HCT116 (cell line): ENCODE data around the gene DYNLT4. TPM values are rescaled to one million over a fixed set of nuclear protein-coding genes. Genes with fewer than 3 reads are reported as not detected.

Experiments
- ATAC-seq: fragments of 200-7000 bp; cut with Tn5 transposase; 2 replicates; pipeline ENCODE4 v1.9.1; 2020; ENCODE audit warnings: mild to moderate bottlenecking, moderate library complexity
- BruUV-seq: library from RNA; stranded (reverse); fragments of 400-500 nt; replicated peaks from 2 replicates; lab custom pipeline; 2021; lab: Mats Ljungman, UMichigan
- CTCF ChIA-PET: fragments of 300-600 bp; sonication (Branson Sonifier 250); formaldehyde crosslinking; loops from one replicate; lab custom pipeline; 2021; ENCODE audit warnings: antibody characterized with exemption; lab: Charles Lee
- POLR2A ChIA-PET: fragments of 300-600, 350-600 bp; sonication (Branson Sonifier 250); formaldehyde crosslinking; loops from one replicate; lab custom pipeline; 2021; ENCODE audit warnings: antibody characterized with exemption; lab: Charles Lee
- RAD21 ChIA-PET, 2 experiments: fragments of 300-600 bp; sonication (Branson Sonifier 250); formaldehyde crosslinking; loops; one replicate each; lab custom pipeline; 2023; ENCODE audit warnings: low total read pairs in 2 of 2; ENCODE audit not compliant: uncharacterized antibody in 2 of 2, unreplicated experiment in 2 of 2, low non-redundant PET in 1 of 2; lab: Charles Lee
- DNase-seq: peaks from one replicate; pipeline ENCODE4 v3.0.0-alpha.2; 2010; ENCODE audit warnings: low read depth, low spot score
- H2AFZ ChIP-seq: fragments of 200-600 bp; shearing (Covaris generic), sonication (generic); 2 replicates; pipeline ENCODE4 v1.6.1; 2017; ENCODE audit warnings: low read depth, mixed run types, mixed read lengths, antibody characterized with exemption, low read length; ENCODE audit not compliant: poor library complexity, severe bottlenecking
- H3K27ac ChIP-seq: 2 replicates; pipeline ENCODE4 v1.5.1; 2012; ENCODE audit warnings: low read depth, low read length
- H3K27me3 ChIP-seq: fragments of 200-600 bp; sonication (generic); 2 replicates; pipeline ENCODE4 v1.6.1; 2016; ENCODE audit warnings: mixed run types, low read length, mixed read lengths; ENCODE audit not compliant: insufficient read depth
- H3K36me3 ChIP-seq, 2 experiments: fragments of 200-500 bp in 1 of 2; fragments of 200-600 bp in 1 of 2; sonication (Bioruptor generic) in 1 of 2; sonication (generic) in 1 of 2; 2 replicates each; pipeline versions ENCODE4 v1.5.1 to v1.6.1; 2014 to 2016; ENCODE audit warnings: low read length in 2 of 2, inconsistent platforms in 1 of 2, mixed read lengths in 1 of 2, mixed run types in 1 of 2; ENCODE audit not compliant: insufficient read depth in 2 of 2, control insufficient read depth in 1 of 2
- H3K4me1 ChIP-seq, 2 experiments: fragments of 200-600 bp in 1 of 2; sonication (generic) in 1 of 2; 2 replicates each; pipeline versions ENCODE4 v1.5.1 to v1.6.1; 2012 to 2017; ENCODE audit warnings: low read length in 2 of 2, inconsistent platforms in 1 of 2, mild to moderate bottlenecking in 1 of 2, mixed read lengths in 1 of 2, mixed run types in 1 of 2, moderate library complexity in 1 of 2; ENCODE audit not compliant: insufficient read depth in 2 of 2, control insufficient read depth in 1 of 2
- H3K4me2 ChIP-seq: fragments of 200-600 bp; sonication (generic); 2 replicates; pipeline ENCODE4 v1.6.1; 2017; ENCODE audit warnings: mixed run types, low read length, mixed read lengths
- H3K4me3 ChIP-seq, 2 experiments: fragments of 200-600 bp in 1 of 2; sonication (generic) in 1 of 2; replicated peaks in 1 of 2; 2 replicates each; pipeline ENCODE4 v1.5.1; 2011 to 2016; ENCODE audit warnings: low read length in 2 of 2, control low read depth in 1 of 2, low read depth in 1 of 2, mild to moderate bottlenecking in 1 of 2, mixed read lengths in 1 of 2, mixed run types in 1 of 2
- H3K79me2 ChIP-seq: fragments of 200-600 bp; sonication (generic); 2 replicates; pipeline ENCODE4 v1.6.1; 2017; ENCODE audit warnings: mild to moderate bottlenecking, mixed run types, low read length, moderate library complexity, mixed read lengths; ENCODE audit not compliant: insufficient read depth
- H3K9ac ChIP-seq: fragments of 200-600 bp; sonication (generic); 2 replicates; pipeline ENCODE4 v1.6.1; 2016; ENCODE audit warnings: low read length, mixed read lengths
- H3K9me2 ChIP-seq: fragments of 200-600 bp; sonication (generic), shearing (Covaris generic); 2 replicates; pipeline ENCODE4 v1.6.1; 2017; ENCODE audit warnings: mixed run types, mild to moderate bottlenecking, moderate library complexity; ENCODE audit not compliant: insufficient read depth
- H3K9me3 ChIP-seq, 2 experiments: fragments of 200-500 bp in 1 of 2; fragments of 200-600 bp in 1 of 2; sonication (Bioruptor generic) in 1 of 2; sonication (generic) in 1 of 2; 2 replicates each; pipeline ENCODE4 v1.6.1; 2014 to 2017; ENCODE audit warnings: low read length in 2 of 2, mixed read lengths in 2 of 2, inconsistent platforms in 1 of 2, low read depth in 1 of 2, mild to moderate bottlenecking in 1 of 2, mixed run types in 1 of 2, moderate library complexity in 1 of 2; ENCODE audit not compliant: control insufficient read depth in 1 of 2, insufficient read depth in 1 of 2
- H4K20me1 ChIP-seq: fragments of 200-600 bp; sonication (generic), shearing (Covaris generic); 2 replicates; pipeline ENCODE4 v1.6.1; 2017; ENCODE audit warnings: mixed run types, mild to moderate bottlenecking, moderate library complexity; ENCODE audit not compliant: insufficient read depth
- intact Hi-C: fragments of 100-400 bp; cut with micrococcal nuclease; formaldehyde crosslinking; loops from 2 replicates; pipeline ENCODE4 v1.10.0; 2022
- total RNA-seq: library from RNA; stranded (reverse); gene quantifications from one replicate; pipeline ENCODE4 v1.2.1, GENCODE V29; 2021; ENCODE audit not compliant: unreplicated experiment
- TF ChIP-seq, protein P1 (sequence below), 3 experiments: fragments of 200-600 bp in 1 of 3; sonication (generic) in 1 of 3; IDR thresholded peaks in 2 of 3; conservative IDR thresholded peaks in 1 of 3; 2 replicates each; pipeline ENCODE4 v1.5.1; 2012 to 2017; ENCODE audit warnings: low read depth in 2 of 3, low read length in 2 of 3, antibody characterized with exemption in 1 of 3, borderline replicate concordance in 1 of 3, control low read depth in 1 of 3, mild to moderate bottlenecking in 1 of 3, mixed read lengths in 1 of 3, mixed run types in 1 of 3, moderate library complexity in 1 of 3; ENCODE audit not compliant: insufficient read depth in 1 of 3
- TF ChIP-seq, protein P2 (sequence below): IDR thresholded peaks from 2 replicates; pipeline ENCODE4 v1.6.1; 2012; ENCODE audit warnings: low read depth

The DYNLT4 gene
- total RNA-seq, 1 experiment from 2014 or later = 0.96 TPM

DNA sequence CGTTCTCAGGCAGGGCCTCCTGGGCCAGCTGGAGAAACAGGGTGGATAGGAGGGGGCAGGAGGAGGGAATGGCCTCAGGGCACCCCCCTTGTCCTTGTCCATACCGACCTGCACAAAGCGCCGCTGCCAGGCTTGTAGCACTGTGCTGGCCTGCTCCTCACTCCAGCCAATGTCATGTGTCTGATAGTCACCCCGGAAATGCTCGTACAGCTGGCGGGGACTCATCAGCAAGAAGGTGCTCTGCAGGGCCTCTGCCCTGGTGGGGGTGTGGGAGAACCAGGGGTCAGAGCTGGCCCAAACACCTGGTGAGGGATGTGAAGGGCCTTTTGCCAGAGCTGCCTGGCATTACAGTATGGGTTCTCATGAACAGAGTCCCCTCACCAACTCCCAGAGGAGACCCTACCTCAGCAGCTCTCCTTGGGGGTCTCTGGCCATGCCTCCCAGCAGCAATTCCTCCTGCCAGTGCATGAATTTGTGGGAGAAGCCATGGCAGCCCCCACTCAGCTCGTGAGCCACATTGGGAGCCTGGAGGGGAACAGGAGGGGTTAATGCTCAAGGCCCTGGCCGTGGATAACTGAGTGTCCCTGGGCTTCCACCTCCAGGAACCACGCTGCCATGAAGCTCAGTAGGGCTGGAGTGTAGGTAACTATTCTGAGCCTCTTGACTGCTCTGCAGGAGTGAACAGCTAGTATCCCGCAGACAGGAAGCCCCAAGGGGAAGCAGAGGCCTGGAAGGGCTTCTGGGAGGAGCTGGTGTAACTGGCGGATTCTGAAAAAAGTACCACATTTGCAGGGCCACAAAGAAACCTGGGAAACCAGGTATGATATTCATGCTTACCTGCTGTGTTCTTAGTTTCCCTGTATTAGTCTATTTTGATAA, 22.6 kb upstream of the DYNLT4 start:
- no peaks in the 10 kb centered on the region for H3K9me3 ChIP-seq
- intact Hi-C loops = no loop called here
- no TSS peak for BruUV-seq
- H3K9ac ChIP-seq = no peak overlapping the region
- H3K36me3 ChIP-seq = no peaks in the 10 kb centered on the region
- no peak overlapping the region for H3K27ac ChIP-seq
- no peak overlapping the region for H3K4me3 ChIP-seq
- no peaks in the 10 kb centered on the region for H3K79me2 ChIP-seq
- no peaks in the 10 kb centered on the region for H3K9me2 ChIP-seq
- ChIA-PET POLR2A (interaction anchor here (3.3 kb wide), 1 partner anchor 11 kb away, joined by 18 read pairs; no protein-coding TSS in a partner anchor), CTCF (no interaction called here), RAD21 (no interaction called here)
- H2AFZ ChIP-seq = no peak overlapping the region
- ATAC-seq (no peak), DNase-seq (no peak)
- no peak overlapping the region for H3K4me2 ChIP-seq
- H3K27me3 ChIP-seq = no peaks in the 10 kb centered on the region
- TF ChIP-seq, protein P1, sequence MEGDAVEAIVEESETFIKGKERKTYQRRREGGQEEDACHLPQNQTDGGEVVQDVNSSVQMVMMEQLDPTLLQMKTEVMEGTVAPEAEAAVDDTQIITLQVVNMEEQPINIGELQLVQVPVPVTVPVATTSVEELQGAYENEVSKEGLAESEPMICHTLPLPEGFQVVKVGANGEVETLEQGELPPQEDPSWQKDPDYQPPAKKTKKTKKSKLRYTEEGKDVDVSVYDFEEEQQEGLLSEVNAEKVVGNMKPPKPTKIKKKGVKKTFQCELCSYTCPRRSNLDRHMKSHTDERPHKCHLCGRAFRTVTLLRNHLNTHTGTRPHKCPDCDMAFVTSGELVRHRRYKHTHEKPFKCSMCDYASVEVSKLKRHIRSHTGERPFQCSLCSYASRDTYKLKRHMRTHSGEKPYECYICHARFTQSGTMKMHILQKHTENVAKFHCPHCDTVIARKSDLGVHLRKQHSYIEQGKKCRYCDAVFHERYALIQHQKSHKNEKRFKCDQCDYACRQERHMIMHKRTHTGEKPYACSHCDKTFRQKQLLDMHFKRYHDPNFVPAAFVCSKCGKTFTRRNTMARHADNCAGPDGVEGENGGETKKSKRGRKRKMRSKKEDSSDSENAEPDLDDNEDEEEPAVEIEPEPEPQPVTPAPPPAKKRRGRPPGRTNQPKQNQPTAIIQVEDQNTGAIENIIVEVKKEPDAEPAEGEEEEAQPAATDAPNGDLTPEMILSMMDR (IDR thresholded peaks at IDR 0.05 in 2 of 3, conservative IDR thresholded peaks at IDR 0.05 in 1 of 3; ENCODE audit: borderline replicate concordance in 1 of 3, insufficient read depth in 1 of 3, low read depth in 2 of 3, low read length in 2 of 3) = no peak
- TF ChIP-seq, protein P2, sequence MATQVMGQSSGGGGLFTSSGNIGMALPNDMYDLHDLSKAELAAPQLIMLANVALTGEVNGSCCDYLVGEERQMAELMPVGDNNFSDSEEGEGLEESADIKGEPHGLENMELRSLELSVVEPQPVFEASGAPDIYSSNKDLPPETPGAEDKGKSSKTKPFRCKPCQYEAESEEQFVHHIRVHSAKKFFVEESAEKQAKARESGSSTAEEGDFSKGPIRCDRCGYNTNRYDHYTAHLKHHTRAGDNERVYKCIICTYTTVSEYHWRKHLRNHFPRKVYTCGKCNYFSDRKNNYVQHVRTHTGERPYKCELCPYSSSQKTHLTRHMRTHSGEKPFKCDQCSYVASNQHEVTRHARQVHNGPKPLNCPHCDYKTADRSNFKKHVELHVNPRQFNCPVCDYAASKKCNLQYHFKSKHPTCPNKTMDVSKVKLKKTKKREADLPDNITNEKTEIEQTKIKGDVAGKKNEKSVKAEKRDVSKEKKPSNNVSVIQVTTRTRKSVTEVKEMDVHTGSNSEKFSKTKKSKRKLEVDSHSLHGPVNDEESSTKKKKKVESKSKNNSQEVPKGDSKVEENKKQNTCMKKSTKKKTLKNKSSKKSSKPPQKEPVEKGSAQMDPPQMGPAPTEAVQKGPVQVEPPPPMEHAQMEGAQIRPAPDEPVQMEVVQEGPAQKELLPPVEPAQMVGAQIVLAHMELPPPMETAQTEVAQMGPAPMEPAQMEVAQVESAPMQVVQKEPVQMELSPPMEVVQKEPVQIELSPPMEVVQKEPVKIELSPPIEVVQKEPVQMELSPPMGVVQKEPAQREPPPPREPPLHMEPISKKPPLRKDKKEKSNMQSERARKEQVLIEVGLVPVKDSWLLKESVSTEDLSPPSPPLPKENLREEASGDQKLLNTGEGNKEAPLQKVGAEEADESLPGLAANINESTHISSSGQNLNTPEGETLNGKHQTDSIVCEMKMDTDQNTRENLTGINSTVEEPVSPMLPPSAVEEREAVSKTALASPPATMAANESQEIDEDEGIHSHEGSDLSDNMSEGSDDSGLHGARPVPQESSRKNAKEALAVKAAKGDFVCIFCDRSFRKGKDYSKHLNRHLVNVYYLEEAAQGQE = no peak
- no peaks in the 10 kb centered on the region for H4K20me1 ChIP-seq
- no peaks in the 10 kb centered on the region for H3K4me1 ChIP-seq
